HG02623 (cell line): Measurements from ENCODE around the gene TTBK1.

ENCODE experiments used
- ATAC-seq: cut with Tn5 transposase; IDR thresholded peaks from one replicate; pipeline ENCODE4 v1.9.1; 2021; ENCODE audit warnings: moderate library complexity; ENCODE audit not compliant: unreplicated experiment

Gene TTBK1

GRCh38 chr6:43269273-43270007, 26.2 kb downstream of the TTBK1 start:
- ATAC-seq = no peak

GRCh38 chr6:43271103-43271815, 28.0 kb downstream of the TTBK1 start:
- no peak for ATAC-seq

DNA sequence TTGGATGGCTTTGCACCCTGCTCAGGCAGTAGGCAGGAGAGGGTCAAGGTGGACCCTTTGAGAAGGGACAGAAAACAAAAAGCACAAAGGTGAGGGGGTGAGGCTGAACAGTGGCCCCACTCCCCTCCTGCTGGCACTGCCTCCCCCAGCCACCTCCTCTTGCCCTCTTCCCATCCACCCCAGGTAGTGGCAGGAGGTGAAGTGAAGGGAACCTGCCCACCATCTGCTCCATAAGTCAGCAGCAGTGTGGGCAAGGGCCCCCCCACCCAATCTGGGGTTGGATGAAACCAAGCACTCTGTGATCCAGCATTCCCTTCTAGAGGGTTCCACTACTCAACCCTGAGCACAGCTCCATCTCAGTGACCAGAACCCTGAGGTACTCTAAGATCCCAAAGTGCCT, 28.7 kb downstream of the TTBK1 start:
- ATAC-seq = no peak

DNA sequence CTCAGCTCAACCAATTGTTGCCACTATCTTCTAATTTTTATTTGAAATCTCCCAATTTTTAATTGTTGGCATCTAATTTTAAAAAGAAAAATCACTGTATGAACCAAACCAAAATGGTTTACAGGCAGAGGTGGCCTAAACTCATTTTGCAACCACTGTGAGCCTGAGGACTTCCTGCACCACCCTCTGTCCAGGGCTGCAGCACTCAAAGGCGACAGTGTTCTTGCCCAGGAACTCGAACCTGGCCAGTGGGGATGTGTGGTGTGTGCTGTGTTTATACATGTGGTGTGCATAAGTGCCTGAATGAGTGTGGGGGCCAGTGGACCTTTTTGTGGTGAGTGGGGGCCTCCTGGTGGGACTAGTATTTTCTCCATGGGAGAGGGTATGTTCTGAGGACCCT, 30.4 kb downstream of the TTBK1 start:
- no peak for ATAC-seq

DNA sequence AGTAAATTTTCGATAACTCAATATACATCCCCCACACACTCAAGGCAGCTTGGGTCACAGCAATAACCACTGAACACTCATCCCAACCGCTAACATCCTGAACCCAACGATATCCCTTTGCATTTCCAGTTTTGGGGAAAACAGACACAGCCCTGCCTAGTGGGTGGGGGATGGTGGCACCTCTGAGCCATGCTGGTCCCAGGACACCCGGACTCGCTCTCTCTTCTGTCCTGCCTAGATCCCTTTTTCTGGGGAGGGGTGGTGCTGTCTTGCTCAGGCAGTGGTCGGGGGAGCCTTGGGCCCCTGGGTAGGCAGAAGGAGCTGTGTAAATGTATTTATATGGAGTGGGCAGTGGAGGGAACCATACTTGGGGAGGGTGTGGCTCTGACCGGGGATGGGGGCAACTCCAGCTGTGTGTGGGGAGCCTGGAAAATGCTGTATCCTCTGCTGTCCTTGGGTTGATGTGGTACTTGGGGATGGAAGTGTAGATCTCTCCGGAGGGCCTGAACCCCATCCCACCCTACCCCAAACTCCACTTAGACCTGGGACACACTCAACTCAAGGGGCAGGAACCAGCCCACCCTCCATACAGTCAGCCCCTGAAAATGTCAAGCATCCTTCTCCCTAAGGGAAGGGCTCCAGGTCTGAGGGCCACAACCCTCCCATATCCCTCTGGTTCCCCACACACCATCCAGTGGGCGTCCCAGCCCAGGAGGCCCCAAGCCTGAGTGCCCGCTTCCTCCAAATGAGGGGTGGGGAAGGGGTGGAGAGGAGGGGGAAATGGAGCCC, 31.0 kb downstream of the TTBK1 start:
- ATAC-seq = no peak

DNA sequence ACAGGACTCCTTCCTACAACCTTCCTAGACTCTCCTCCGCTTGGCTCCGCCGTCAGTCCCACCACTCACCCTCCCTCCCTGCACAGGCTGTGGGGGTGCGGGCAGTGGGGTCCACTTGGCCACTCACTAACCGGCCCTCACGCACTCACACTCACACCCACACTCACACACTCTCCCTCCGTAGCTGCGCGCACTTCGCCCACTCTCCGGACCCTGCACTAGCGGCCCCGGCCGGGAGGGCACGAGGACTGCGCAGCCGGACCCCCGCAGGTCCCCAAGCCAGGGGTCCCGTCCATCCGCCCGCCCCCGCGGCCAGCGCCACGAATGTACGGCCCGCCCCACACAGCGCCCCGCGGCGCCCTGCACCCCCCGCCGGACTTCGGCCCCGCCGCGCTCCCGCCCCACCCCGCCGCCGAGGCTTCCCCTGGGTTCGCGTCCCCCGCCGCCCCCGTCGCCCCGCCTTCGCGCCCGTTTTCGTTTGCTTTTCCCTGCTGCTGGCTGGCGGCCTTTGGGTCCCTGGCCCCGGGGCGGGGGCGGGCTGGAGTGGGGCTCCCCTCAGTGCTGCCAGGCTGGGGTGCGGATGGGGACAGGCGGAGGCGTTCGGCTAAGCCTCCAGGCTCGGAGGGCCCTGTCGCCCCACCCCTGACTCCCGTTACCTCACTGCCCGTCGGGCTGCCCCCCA, 31.8 kb downstream of the TTBK1 start:
- ATAC-seq = no peak

GRCh38 chr6:43275801-43276576, 32.7 kb downstream of the TTBK1 start:
- no peak for ATAC-seq

GRCh38 chr6:43276577-43277305, 33.5 kb downstream of the TTBK1 start:
- ATAC-seq = no peak

DNA sequence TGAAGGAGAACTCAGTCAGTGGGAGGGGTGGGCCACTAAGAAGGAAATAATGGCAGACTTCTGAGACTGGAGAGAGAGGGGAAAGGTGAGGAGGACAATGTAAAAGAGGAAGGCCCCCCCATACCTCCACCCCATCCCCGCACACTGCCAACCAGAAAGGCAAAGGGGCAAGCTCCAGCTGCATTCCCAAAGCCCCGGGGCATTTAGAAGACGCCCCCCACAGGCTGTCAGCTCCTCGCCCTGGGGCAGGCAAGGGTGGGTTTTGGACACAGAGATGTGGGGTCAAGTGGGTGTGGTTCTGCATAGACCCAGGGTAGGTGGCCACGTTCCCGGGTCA, 34.0 kb downstream of the TTBK1 start:
- no peak for ATAC-seq

GRCh38 chr6:43277643-43278523, 34.6 kb downstream of the TTBK1 start:
- no peak for ATAC-seq

- no peak for ATAC-seq
These were observed 35.3 kb downstream of the TTBK1 start for GRCh38 chr6:43278524-43279078.

- ATAC-seq = no peak
These were observed 37.0 kb downstream of the TTBK1 start for GRCh38 chr6:43280234-43280633.

DNA sequence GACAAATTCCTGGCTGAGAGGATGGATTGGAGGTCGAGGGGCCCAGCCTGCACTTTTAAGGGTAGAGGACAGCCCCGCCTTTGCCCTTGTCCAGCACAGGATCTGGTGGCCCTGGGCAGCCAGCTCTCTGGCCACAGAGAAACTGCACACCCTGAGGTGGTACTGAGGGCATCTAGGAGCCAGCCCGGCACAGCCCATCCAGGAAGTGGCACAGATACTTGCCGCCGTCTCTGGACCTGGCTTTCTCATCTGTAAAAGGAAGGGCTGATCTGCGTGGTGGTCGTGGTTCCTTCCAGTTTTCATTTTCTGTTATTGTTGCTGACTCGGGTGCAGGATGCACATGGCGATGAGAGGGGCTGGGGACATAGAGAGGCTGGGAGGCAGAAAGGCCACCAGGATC, 38.8 kb downstream of the TTBK1 start:
- no peak for ATAC-seq

- ATAC-seq = no peak
These were observed 39.6 kb downstream of the TTBK1 start for GRCh38 chr6:43282636-43283513.

GRCh38 chr6:43283514-43283901, 40.2 kb downstream of the TTBK1 start:
- ATAC-seq = no peak

DNA sequence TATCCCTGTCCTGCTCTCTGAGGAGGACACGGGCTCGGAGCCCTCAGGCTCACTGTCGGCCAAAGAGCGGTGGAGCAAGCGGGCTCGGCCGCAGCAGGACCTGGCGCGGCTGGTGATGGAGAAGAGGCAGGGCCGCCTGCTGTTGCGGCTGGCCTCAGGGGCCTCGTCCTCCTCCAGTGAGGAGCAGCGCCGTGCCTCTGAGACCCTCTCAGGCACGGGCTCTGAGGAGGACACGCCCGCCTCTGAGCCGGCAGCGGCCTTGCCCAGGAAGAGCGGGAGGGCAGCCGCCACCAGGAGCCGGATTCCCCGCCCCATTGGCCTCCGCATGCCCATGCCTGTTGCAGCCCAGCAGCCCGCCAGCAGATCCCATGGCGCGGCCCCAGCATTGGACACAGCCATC, 40.6 kb downstream of the TTBK1 start:
- ATAC-seq = no peak

GRCh38 chr6:43284991-43285781, 41.9 kb downstream of the TTBK1 start:
- ATAC-seq = no peak
